Suprapubic skin (tissue), 4 donors: ENCODE data around the gene SLC30A2. TPM values are rescaled to one million over a fixed set of nuclear protein-coding genes. Genes with fewer than 3 reads are reported as not detected.

ENCODE experiments used
- DNase-seq, 2 donors: peaks; one replicate each; pipeline ENCODE4 v3.0.0-alpha.2; 2019; ENCODE audit warnings: low spot score in 2 of 2
- H3K27ac ChIP-seq: fragments of 200-600 bp; sonication (generic); one replicate; pipeline ENCODE4 v1.5.1; 2019
- H3K27me3 ChIP-seq: fragments of 200-600 bp; sonication (generic); one replicate; pipeline ENCODE4 v1.5.1; 2019
- H3K36me3 ChIP-seq: fragments of 200-600 bp; sonication (generic); one replicate; pipeline ENCODE4 v1.5.1; 2019
- H3K4me1 ChIP-seq: fragments of 200-600 bp; sonication (generic); one replicate; pipeline ENCODE4 v1.5.1; 2019
- H3K4me3 ChIP-seq: fragments of 200-600 bp; sonication (generic); one replicate; pipeline ENCODE4 v1.5.1; 2019; ENCODE audit warnings: mild to moderate bottlenecking
- H3K9me3 ChIP-seq: fragments of 200-600 bp; sonication (generic); one replicate; pipeline ENCODE4 v1.5.1; 2019
- CTCF ChIP-seq, 2 donors: fragments of 200-600 bp in 1 of 2; fragments of 450-650 bp in 1 of 2; sonication (generic) in 1 of 2; IDR thresholded peaks; one replicate each; pipeline ENCODE4 v1.5.1; 2016 to 2019; ENCODE audit warnings: antibody characterized with exemption in 2 of 2, mild to moderate bottlenecking in 1 of 2, moderate library complexity in 1 of 2
- EP300 ChIP-seq: sonication (generic); formaldehyde crosslinking; IDR thresholded peaks from one replicate; pipeline ENCODE4 v1.6.1; 2017; ENCODE audit warnings: antibody characterized with exemption
- POLR2A ChIP-seq, 2 donors: fragments of 450-650 bp; IDR thresholded peaks; one replicate each; pipeline ENCODE4 v1.6.1; 2017; ENCODE audit warnings: antibody characterized with exemption in 2 of 2, mild to moderate bottlenecking in 2 of 2, moderate library complexity in 2 of 2
- POLR2AphosphoS5 ChIP-seq, 3 donors: sonication (generic); formaldehyde crosslinking; IDR thresholded peaks; one replicate each; pipeline ENCODE4 v1.6.1; 2017; ENCODE audit warnings: antibody characterized with exemption in 3 of 3
- WGBS: methylation state at CpG from one replicate; pipeline ENCODE4 v1.1.5; 2018; 5-methylcytosine and 5-hydroxymethylcytosine counted together
- total RNA-seq, 4 donors: library from RNA; depleted of rRNA; stranded (reverse); fragments of >200 nt; gene quantifications; one replicate each; pipeline ENCODE4 v1.1.0, GENCODE V29; 2016

The SLC30A2 gene
- total RNA-seq, 4 donors from 2014 or later: 0.15 to 2.0 (median 1.1) TPM

- Histone ChIP-seq H3K4me1 (no peaks in the 10 kb centered on the region), H3K27me3 (peaks cover 36% of the 10 kb centered on the region), H3K27ac (no peak overlapping the region), H3K4me3 (no peak overlapping the region), H3K36me3 (no peaks in the 10 kb centered on the region), H3K9me3 (no peaks in the 10 kb centered on the region)
- WGBS: 91% methylated on average over 4 of the region's 4 CpGs
- TF ChIP-seq POLR2AphosphoS5 (IDR thresholded peaks at IDR 0.05) (no peak), CTCF (IDR thresholded peaks at IDR 0.05) (no peak)
- DNase-seq: no peak
Observed at GRCh38 chr1:26070296-26070962, 24.5 kb upstream of the SLC30A2 start.

- Histone ChIP-seq H3K27me3 (peaks cover 36% of the 10 kb centered on the region), H3K9me3 (no peaks in the 10 kb centered on the region), H3K4me1 (no peaks in the 10 kb centered on the region), H3K27ac (no peak overlapping the region), H3K36me3 (no peaks in the 10 kb centered on the region), H3K4me3 (no peak overlapping the region)
- TF ChIP-seq EP300 (no peak), POLR2A (IDR thresholded peaks at IDR 0.05) (no peak), POLR2AphosphoS5 (IDR thresholded peaks at IDR 0.05) (no peak), CTCF (IDR thresholded peaks at IDR 0.05) (no peak)
- no peak for DNase-seq
- 74% methylated on average over 1 of the region's 1 CpG for WGBS
Observed at GRCh38 chr1:26069941-26070295, 24.0 kb upstream of the SLC30A2 start.

GRCh38 chr1:26067432-26067911 is 21.6 kb upstream of the SLC30A2 start, which contains the start of gene TRIM63:
TRIM63 (minus strand) TSS chr1:26067630; CDS start chr1:26067494, 136 bp downstream.
- 62% methylated on average over 9 of the region's 9 CpGs for WGBS
- peak within 1 kb of the TSS; percentile 17 for H3K4me3 ChIP-seq
- no peak within 1 kb of the TSS for H3K27ac ChIP-seq
- no peaks in the 10 kb centered on the region for H3K4me1 ChIP-seq
- H3K36me3 ChIP-seq: no peaks in the 10 kb centered on the region
- DNase-seq: no peak
- no peak for TF ChIP-seq EP300
- no peak for TF ChIP-seq POLR2A (IDR thresholded peaks at IDR 0.05)
- no peak for TF ChIP-seq CTCF (IDR thresholded peaks at IDR 0.05)
- no peak for TF ChIP-seq POLR2AphosphoS5 (IDR thresholded peaks at IDR 0.05)
- no peaks in the 10 kb centered on the region for H3K9me3 ChIP-seq
- H3K27me3 ChIP-seq: peaks cover 26% of the 10 kb centered on the region

- Histone ChIP-seq H3K27me3 (peaks cover 26% of the 10 kb centered on the region), H3K36me3 (no peaks in the 10 kb centered on the region), H3K9me3 (no peaks in the 10 kb centered on the region), H3K4me3 (peak overlapping the region; percentile 17), H3K27ac (no peak overlapping the region), H3K4me1 (no peaks in the 10 kb centered on the region)
- DNase-seq: no peak
- TF ChIP-seq EP300: no peak
- no peak for TF ChIP-seq POLR2A (IDR thresholded peaks at IDR 0.05)
- no peak for TF ChIP-seq POLR2AphosphoS5 (IDR thresholded peaks at IDR 0.05)
- no peak for TF ChIP-seq CTCF (IDR thresholded peaks at IDR 0.05)
- WGBS: 77% methylated on average over 4 of the region's 4 CpGs
Observed at GRCh38 chr1:26066857-26067256, 20.9 kb upstream of the SLC30A2 start.

- Histone ChIP-seq H3K36me3 (peaks cover under 1% of the 10 kb centered on the region), H3K27me3 (peaks cover 22% of the 10 kb centered on the region), H3K4me1 (no peaks in the 10 kb centered on the region), H3K4me3 (peak overlapping the region; percentile 17), H3K9me3 (no peaks in the 10 kb centered on the region), H3K27ac (no peak overlapping the region)
- TF ChIP-seq POLR2AphosphoS5 (IDR thresholded peaks at IDR 0.05) (no peak), CTCF (IDR thresholded peaks at IDR 0.05) (no peak), POLR2A (IDR thresholded peaks at IDR 0.05) (no peak), EP300 (no peak)
- WGBS: 78% methylated on average over 15 of the region's 15 CpGs
- DNase-seq: no peak
Observed at GRCh38 chr1:26066160-26066559, 20.2 kb upstream of the SLC30A2 start.
